Measurements from ENCODE around the gene XIRP2.

DNA sequence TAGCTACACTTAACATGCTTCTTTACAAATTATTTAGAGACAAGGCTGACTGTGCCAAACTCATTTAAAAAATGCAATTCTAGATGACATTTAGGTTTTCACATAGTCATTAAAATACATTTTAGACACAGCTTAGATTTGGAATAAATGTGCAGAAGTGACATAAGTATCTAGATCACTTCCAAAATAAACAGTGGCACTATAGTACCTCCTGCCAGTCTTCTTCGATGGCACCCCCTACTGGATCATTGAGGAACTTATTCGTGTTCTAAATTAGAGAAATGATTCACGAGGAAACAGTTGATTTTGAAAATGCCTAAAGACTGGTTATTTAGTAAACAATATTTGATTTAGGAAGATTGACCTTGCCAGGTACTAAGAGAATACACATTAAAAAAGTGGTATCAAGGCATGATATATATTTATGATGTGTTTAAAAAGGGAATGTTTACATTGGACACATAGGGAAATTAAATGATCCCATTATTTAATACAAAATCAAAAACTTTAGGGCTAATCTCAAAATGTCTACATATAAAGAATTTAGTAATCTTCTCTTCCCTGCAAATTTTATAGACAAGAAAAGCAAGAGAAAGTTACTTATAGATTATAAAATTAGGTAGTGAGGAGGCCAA lies 323.9 kb downstream of the XIRP2 start:
- TF ChIP-seq, protein P1, sequence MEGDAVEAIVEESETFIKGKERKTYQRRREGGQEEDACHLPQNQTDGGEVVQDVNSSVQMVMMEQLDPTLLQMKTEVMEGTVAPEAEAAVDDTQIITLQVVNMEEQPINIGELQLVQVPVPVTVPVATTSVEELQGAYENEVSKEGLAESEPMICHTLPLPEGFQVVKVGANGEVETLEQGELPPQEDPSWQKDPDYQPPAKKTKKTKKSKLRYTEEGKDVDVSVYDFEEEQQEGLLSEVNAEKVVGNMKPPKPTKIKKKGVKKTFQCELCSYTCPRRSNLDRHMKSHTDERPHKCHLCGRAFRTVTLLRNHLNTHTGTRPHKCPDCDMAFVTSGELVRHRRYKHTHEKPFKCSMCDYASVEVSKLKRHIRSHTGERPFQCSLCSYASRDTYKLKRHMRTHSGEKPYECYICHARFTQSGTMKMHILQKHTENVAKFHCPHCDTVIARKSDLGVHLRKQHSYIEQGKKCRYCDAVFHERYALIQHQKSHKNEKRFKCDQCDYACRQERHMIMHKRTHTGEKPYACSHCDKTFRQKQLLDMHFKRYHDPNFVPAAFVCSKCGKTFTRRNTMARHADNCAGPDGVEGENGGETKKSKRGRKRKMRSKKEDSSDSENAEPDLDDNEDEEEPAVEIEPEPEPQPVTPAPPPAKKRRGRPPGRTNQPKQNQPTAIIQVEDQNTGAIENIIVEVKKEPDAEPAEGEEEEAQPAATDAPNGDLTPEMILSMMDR (conservative IDR thresholded peaks at IDR 0.05; ENCODE audit: low read depth, low read length), result peak; percentile 77
- TF ChIP-seq POLR2A (IDR thresholded peaks at IDR 0.05; ENCODE audit: low read depth, low read length) (no peak), BHLHE40 (IDR thresholded peaks at IDR 0.05; ENCODE audit: low read depth, low read length) (no peak), NFE2L2 (IDR thresholded peaks at IDR 0.05; ENCODE audit: low read depth, low read length) (no peak), RAD21 (IDR thresholded peaks at IDR 0.05; ENCODE audit: low read length) (peak; percentile 89)
- TF ChIP-seq, protein P2, sequence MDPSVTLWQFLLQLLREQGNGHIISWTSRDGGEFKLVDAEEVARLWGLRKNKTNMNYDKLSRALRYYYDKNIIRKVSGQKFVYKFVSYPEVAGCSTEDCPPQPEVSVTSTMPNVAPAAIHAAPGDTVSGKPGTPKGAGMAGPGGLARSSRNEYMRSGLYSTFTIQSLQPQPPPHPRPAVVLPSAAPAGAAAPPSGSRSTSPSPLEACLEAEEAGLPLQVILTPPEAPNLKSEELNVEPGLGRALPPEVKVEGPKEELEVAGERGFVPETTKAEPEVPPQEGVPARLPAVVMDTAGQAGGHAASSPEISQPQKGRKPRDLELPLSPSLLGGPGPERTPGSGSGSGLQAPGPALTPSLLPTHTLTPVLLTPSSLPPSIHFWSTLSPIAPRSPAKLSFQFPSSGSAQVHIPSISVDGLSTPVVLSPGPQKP (IDR thresholded peaks at IDR 0.05; ENCODE audit: borderline replicate concordance, low read depth, low read length), result no peak
